Activated CD8-positive, alpha-beta memory T cell treated with anti-CD3 and anti-CD28 coated beads for 36 hours (primary cell): ENCODE measurements around the gene IL18RAP. TPM values are rescaled to one million over a fixed set of nuclear protein-coding genes. Genes with fewer than 3 reads are reported as not detected.

Experiments used
- CTCF ChIA-PET: fragments of 350-600 bp; sonication (Branson Sonifier 250); formaldehyde crosslinking; loops from one replicate; lab custom pipeline; 2021; ENCODE audit warnings: antibody characterized with exemption; lab: Charles Lee
- POLR2A ChIA-PET: fragments of 350-600 bp; sonication (Branson Sonifier 250); formaldehyde crosslinking; loops from one replicate; lab custom pipeline; 2021; ENCODE audit warnings: antibody characterized with exemption; lab: Charles Lee
- total RNA-seq, 2 experiments: library from RNA; stranded (reverse); gene quantifications; one replicate each; pipeline ENCODE4 v1.2.3, GENCODE V29; 2021

The IL18RAP gene
- total RNA-seq: 10 to 100 TPM in 1 of 2 experiments, 1 to 10 TPM in 1; 7.6 to 10.2 TPM

GRCh38 chr2:102422910-102423309 lies at the start of gene IL18RAP:
Gene IL18RAP, plus strand, starts transcription at chr2:102423160. Its CDS starts 118 bp downstream, at chr2:102423278.
- CTCF ChIA-PET: interaction anchor here (0.9 to 1.5 kb wide), 4 partner anchors 8 to 197 kb away, joined by 3 read pairs; partner anchors contain the start of gene IL18R1
- POLR2A ChIA-PET: no interaction called here

GRCh38 chr2:102376052-102376591 lies 46.8 kb upstream of the IL18RAP start:
- ChIA-PET POLR2A (no interaction called here), CTCF (no interaction called here)

GRCh38 chr2:102383722-102384121 lies 39.2 kb upstream of the IL18RAP start:
- POLR2A ChIA-PET: no interaction called here
- CTCF ChIA-PET: no interaction called here

GRCh38 chr2:102385522-102385921 lies 37.4 kb upstream of the IL18RAP start:
- ChIA-PET CTCF (no interaction called here), POLR2A (no interaction called here)

DNA sequence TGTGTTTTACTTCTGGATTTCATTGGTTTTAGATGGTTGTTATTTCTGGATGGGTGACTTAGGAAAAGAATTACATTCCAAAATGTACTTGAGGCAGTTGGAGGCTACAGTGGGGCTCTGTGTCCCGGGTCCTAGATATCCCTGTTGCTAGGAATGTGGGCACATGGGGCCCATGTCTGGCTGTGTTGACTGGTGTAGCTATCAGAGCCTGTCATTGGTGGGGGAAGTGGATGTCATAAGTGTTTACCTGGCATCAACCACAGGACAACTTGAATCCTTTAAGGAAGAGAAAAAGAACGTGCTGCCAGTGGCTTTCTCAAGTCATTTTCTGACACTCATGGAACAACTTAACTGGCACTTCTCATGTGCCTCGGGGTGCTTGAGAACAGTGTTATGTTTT lies 37.0 kb upstream of the IL18RAP start:
- POLR2A ChIA-PET: no interaction called here
- CTCF ChIA-PET: no interaction called here

DNA sequence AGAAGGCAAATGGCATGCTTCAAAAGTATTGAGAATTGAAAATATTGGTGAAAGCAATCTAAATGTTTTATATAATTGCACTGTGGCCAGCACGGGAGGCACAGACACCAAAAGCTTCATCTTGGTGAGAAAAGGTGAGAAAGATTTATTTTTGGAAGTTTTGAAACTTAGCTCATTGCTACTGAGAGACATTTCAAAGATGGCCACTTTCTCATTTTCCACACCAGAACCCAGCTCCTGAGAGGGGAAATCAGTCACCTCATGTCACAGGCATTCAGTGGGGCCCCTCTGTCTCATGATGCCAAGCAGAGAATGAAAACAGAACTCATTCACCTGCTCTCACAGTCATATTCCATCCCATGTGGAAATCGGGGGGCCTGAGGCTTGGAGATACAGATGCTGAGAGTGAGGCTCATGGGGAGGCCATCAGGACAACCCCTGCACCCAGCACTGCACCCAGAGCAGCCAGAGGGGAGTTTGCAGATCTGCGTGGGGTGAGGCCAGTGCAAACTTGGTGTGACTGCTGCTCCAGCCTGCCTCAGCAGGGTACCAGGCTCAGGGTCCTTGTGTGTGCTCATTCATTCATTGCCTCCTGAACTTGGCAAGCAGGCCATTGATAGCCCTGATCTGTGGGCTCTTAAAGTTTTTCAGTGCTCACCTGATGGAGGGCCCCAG lies 36.0 kb upstream of the IL18RAP start:
- ChIA-PET CTCF (no interaction called here), POLR2A (no interaction called here)

- POLR2A ChIA-PET: no interaction called here
- CTCF ChIA-PET: no interaction called here
These were observed 35.0 kb upstream of the IL18RAP start for GRCh38 chr2:102387763-102388546.

DNA sequence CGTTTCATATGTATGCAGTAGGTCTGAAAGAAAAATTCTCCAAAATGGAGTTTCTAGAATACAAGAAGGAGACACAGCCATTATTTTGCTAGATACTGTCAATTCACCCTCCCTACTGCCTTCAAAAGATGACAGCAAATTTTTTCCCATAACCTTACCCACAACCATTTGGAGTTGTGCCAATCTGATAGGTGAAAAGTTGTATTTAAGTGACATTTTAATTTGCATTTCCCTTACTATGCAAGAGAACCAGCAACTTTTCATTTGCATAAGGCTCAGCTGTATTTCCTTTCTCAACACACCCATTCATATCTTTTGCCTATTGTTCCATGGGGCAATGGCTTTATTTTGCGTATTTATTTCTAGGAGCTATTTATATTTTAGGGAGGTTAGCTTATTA lies 31.4 kb upstream of the IL18RAP start:
- ChIA-PET CTCF (interaction anchor here (1.0 kb wide), 1 partner anchor 115 kb away, joined by 4 read pairs; no protein-coding TSS in a partner anchor), POLR2A (no interaction called here)

GRCh38 chr2:102392096-102392495 lies 30.9 kb upstream of the IL18RAP start:
- ChIA-PET POLR2A (no interaction called here), CTCF (interaction anchor here (1.0 kb wide), 1 partner anchor 115 kb away, joined by 4 read pairs; no protein-coding TSS in a partner anchor)

DNA sequence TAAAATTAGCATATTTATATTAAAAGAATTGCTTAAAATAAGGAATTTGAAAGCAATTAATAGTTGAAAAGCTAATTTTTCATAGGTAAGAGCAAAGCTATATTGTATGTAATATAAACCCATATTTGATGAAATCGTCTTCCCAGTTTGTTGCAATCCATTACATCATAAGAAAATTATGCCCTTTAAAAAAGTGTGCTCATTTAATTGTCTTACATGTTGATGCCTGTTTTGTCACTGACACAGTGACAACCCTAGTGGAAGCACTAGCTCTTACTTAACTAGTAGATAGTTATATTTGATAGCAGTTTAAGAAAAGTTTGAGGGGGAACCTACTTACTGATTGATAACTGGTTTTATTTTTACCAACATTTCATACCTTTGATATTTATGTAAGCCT lies 30.0 kb upstream of the IL18RAP start:
- ChIA-PET CTCF (interaction anchor here (0.6 kb wide), 1 partner anchor 285 kb away, joined by 3 read pairs; no protein-coding TSS in a partner anchor), POLR2A (no interaction called here)

- CTCF ChIA-PET: interaction anchor here (1.0 kb wide), 1 partner anchor 463 kb away, joined by 3 read pairs; no protein-coding TSS in a partner anchor
These were observed 26.9 kb upstream of the IL18RAP start for GRCh38 chr2:102396012-102396411.

GRCh38 chr2:102397209-102397608 lies 25.8 kb upstream of the IL18RAP start:
- CTCF ChIA-PET: interaction anchor here (1.0 kb wide), 1 partner anchor 464 kb away, joined by 3 read pairs; no protein-coding TSS in a partner anchor
- POLR2A ChIA-PET: no interaction called here

More at GRCh38 chr2:102396012-102396411, 26.9 kb upstream of the IL18RAP start:
- POLR2A ChIA-PET: no interaction called here

- ChIA-PET POLR2A (no interaction called here), CTCF (interaction anchor here (1.0 kb wide), 1 partner anchor 160 kb away, joined by 3 read pairs; no protein-coding TSS in a partner anchor)
These were observed 23.3 kb upstream of the IL18RAP start for GRCh38 chr2:102399499-102400141.

GRCh38 chr2:102401456-102401855 lies 21.5 kb upstream of the IL18RAP start:
- POLR2A ChIA-PET: no interaction called here
- CTCF ChIA-PET: no interaction called here

DNA sequence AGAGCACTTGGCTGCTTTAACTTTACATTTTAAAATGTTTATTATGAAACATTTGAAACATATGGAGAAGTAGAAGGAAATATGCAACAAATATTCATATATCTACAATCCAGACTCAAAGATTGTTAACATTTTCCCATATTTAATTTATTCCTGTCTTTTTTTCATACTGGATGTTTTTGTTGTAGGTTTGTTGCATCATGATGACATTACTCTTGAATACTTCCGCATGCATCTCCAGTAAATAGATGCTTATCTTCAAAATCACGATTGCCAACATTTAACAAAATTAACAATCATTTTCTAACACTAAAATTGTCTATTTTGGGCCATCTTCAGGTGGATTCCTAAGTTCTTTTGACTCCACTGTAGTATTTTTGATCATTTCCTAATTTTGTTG lies 21.1 kb upstream of the IL18RAP start:
- ChIA-PET CTCF (no interaction called here), POLR2A (no interaction called here)

GRCh38 chr2:102410952-102411351 lies 12.0 kb upstream of the IL18RAP start:
- CTCF ChIA-PET: no interaction called here

DNA sequence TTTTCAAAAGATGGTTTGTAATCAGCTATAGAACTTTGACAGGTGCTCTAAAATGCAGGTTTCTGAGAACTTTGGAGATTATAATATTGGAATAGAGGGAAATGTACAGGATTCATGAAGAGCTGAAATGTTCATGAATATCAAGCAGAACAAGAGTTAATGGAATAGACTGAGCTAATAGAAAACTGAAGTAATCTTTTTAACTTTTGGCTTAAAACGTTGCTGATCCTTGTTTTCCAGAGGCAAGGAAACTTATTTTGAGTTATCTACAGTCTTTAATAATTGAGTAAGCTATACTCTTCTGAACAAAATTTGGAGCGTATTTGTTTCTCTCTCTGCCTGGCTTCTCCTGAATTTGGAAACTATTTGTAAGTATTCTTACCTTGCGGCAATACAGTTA lies 10.8 kb upstream of the IL18RAP start:
- ChIA-PET CTCF (no interaction called here), POLR2A (no interaction called here)

More at GRCh38 chr2:102410952-102411351, 12.0 kb upstream of the IL18RAP start:
- POLR2A ChIA-PET: no interaction called here

DNA sequence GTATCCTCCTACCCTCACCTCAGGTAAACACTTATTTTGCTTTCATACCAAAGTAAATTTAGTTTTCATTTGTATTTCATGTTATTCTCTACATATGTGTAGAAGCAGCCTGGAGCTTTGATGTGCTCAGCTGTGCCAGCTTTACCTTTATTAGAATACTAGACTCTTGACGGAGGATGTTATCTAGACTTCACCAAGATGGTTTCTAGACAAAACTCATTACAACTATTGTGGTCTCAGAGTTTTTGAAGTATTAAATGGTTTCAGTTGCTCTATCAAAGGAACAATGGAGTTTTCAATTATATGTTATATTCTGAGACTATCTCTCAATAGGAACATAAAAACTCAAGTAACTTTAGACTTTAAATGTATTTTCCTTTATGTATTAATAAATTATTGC lies 5.0 kb upstream of the IL18RAP start:
- POLR2A ChIA-PET: no interaction called here
- CTCF ChIA-PET: no interaction called here

GRCh38 chr2:102418421-102418961 lies 4.5 kb upstream of the IL18RAP start:
- POLR2A ChIA-PET: no interaction called here
- CTCF ChIA-PET: no interaction called here
